Smooth muscle cell of the brain vasculature (primary cell): ENCODE data around the gene CAMKK2.

Experiments
- DNase-seq: peaks from one replicate; pipeline ENCODE4 v3.0.0-alpha.2; 2012; ENCODE audit warnings: low read depth, low spot score

The CAMKK2 gene

DNA sequence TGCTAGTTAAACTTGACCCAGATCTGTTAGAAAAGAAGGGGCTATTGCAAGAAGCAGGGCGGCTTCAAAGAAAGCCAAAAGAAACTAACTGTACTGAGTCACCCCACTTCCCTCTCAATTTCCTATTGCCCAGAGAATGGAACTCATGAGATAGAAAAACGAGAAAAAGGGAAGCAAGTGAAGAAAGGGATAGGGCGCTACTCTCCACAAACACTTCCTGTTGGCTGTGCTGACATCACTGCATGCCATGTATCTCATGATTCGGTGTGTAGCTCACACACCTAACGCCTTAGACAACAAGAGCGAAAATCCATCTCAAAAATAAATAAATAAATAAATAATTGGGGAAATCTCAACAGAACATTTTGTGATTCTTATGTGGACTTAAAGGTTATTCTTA lies 99.6 kb downstream of the CAMKK2 start:
- DNase-seq: no peak

DNA sequence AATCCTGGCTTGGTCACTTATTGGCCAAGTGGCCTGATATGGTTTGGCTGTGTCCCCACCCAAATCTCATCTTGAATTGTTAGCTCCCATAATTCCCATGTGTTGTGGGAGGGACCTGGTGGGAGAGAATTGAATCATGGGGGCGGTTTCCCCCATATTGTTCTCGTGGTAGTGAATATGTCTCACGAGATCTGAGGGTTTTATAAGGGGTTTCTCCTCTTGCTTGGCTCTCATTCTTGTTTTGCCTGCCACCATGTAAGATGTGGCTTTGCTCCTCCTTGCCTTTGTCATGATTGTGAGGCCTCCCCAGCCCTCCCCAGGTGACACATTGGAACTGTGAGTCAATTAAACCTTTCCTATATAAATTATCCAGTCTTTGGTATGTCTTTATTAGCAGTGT lies 105.4 kb downstream of the CAMKK2 start:
- DNase-seq: no peak

DNA sequence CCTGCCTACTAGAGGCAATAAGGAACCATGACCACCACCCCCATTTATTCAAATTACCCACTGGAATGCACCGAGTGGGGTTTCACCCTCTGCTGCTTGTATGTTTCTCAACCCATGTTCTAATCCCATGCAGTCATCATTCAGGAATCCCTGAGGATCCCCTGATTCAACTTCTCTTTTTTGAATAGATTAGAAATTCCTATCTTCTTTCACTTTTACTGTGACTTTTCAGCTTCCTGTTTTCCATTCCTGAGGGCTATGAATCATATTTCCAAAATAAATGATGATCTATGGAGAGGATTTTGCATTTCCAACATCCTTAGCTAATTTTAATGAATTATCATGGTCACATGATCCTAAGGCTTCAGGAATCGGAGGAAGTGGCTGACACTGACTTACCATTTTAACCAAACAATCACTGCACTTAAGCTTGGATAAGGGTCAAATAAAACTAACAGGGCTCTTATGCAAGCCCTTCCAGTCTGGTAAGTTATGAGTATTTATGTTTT lies 105.9 kb downstream of the CAMKK2 start:
- no peak for DNase-seq

DNA sequence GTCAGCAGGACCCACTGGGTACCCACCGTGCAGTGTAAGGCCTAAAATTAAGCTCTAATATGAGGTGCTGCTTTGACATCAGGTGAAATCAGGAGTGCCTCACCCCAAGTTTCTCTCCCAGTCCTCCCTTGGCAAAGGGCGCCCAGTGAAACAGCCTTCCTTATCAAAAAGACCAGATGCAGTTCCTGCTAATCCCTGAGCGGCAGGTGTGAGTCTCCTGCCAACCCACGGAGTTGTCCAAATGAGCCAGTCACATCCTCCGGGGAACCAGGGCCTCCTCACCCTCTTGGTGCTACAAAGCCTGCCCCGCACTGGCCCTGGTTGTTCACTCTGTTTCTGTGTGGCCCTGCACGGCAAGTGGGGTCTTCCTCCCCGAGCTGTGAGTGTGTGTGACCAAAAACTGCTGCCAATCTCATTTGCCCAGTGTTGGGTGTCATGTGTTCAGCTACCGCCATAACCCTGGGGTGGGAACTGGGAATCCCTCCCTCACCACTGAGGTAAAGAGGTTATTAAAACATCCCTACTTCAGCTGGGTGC lies 106.8 kb downstream of the CAMKK2 start:
- no peak for DNase-seq

DNA sequence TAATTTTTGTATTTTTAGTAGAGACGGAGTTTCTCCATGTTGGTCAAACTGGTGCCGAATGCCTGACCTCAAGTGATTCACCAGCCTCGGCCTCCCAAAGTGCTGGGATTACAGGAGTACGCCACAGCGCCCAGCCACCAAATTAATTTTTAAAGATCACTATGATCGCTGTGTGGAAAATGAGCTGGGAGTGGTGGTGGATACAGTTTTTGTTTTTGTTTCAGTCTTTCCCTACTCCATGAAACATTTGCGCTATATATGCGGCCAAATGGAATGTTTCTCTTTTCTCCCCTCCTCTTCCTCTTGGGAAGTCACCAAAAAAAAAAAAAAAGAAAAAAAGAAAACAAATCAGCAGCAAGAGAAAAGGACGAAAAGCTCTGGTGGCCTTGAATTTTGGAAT lies 107.4 kb downstream of the CAMKK2 start:
- DNase-seq: no peak

DNA sequence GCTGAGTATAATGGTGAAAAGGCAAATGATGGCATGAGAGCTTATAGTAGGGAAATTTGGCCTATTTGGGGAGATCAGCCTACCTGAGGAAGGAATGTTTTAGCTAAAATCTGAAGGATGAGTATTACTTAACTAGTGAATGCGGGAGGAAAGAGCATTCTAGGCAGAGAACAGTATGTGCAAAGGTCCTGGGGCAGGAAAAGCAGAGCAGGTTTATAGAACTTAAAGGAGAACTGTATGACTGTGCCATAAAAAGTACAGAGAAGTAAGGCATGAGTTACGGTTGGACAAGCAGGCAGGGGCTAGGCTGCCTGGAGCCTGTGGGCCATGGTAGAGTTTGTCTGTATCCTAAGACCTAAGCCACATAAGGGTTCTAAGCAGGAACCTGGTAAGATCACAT lies 108.3 kb downstream of the CAMKK2 start:
- no peak for DNase-seq
